H1 (cell line): ENCODE data around the gene SLFN14.

ENCODE experiments used
- CEBPB ChIP-seq: IDR thresholded peaks from 2 replicates; pipeline ENCODE4 v1.6.1; 2012; ENCODE audit warnings: low read depth, low read length
- CTBP2 ChIP-seq: IDR thresholded peaks from 2 replicates; pipeline ENCODE4 v1.7.0; 2011; ENCODE audit warnings: borderline replicate concordance, mild to moderate bottlenecking, moderate library complexity, mixed read lengths, low read length; ENCODE audit not compliant: insufficient read depth, insufficient read length
- EZH2 ChIP-seq: fragments of 200-600 bp; sonication (generic); IDR thresholded peaks from 2 replicates; pipeline ENCODE4 v1.7.1; 2012; ENCODE audit warnings: low read depth, mild to moderate bottlenecking, moderate library complexity, low read length, inconsistent platforms; ENCODE audit not compliant: severe bottlenecking
- MAFK ChIP-seq: IDR thresholded peaks from 2 replicates; pipeline ENCODE4 v1.6.1; 2012; ENCODE audit warnings: low read depth, mild to moderate bottlenecking, improper control_type of control experiment, low read length
- NANOG ChIP-seq: IDR thresholded peaks from 2 replicates; pipeline ENCODE4 v1.6.1; 2011; ENCODE audit warnings: low read length, low read depth, mild to moderate bottlenecking, inconsistent platforms; ENCODE audit not compliant: insufficient read depth, poor library complexity, severe bottlenecking
- NRF1 ChIP-seq: IDR thresholded peaks from 2 replicates; pipeline ENCODE4 v1.6.1; 2011; ENCODE audit warnings: mild to moderate bottlenecking, low read depth, low read length, improper control_type of control experiment
- POLR2A ChIP-seq, 2 experiments: IDR thresholded peaks; 1 replicate in 1 of 2; 2 replicates in 1 of 2; pipeline ENCODE4 v1.6.1; 2011; ENCODE audit warnings: low read depth in 2 of 2, low read length in 2 of 2, mild to moderate bottlenecking in 2 of 2; ENCODE audit errors: control extremely low read depth in 1 of 2
- SUZ12 ChIP-seq: fragments of 200-600 bp; sonication (generic); IDR thresholded peaks from 2 replicates; pipeline ENCODE4 v1.6.1; 2012; ENCODE audit warnings: mild to moderate bottlenecking, inconsistent platforms, low read length, moderate library complexity, mixed read lengths
- TAF1 ChIP-seq: IDR thresholded peaks from 2 replicates; pipeline ENCODE4 v1.6.1; 2011; ENCODE audit warnings: mild to moderate bottlenecking, low read depth, low read length
- YY1 ChIP-seq: IDR thresholded peaks from 2 replicates; pipeline ENCODE4 v1.6.1; 2011; ENCODE audit warnings: low read depth, mild to moderate bottlenecking, low read length
- ZNF274 ChIP-seq: IDR thresholded peaks from 2 replicates; pipeline ENCODE4 v1.7.0; 2012; ENCODE audit warnings: low read length, borderline replicate concordance; ENCODE audit errors: extremely low read depth
- TF ChIP-seq, protein P1 (sequence below), 3 experiments: IDR thresholded peaks; 1 replicate in 2 of 3; 2 replicates in 1 of 3; pipeline versions ENCODE4 v1.5.1 to v1.6.1; 2011; ENCODE audit warnings: low read length in 3 of 3, mild to moderate bottlenecking in 3 of 3, inconsistent platforms in 2 of 3, low read depth in 1 of 3, moderate library complexity in 1 of 3; ENCODE audit not compliant: insufficient read depth in 1 of 3; ENCODE audit errors: control extremely low read depth in 1 of 3
- TF ChIP-seq, protein P2 (sequence below): IDR thresholded peaks from 2 replicates; pipeline ENCODE4 v1.6.1; 2012; ENCODE audit warnings: inconsistent platforms

DNA sequence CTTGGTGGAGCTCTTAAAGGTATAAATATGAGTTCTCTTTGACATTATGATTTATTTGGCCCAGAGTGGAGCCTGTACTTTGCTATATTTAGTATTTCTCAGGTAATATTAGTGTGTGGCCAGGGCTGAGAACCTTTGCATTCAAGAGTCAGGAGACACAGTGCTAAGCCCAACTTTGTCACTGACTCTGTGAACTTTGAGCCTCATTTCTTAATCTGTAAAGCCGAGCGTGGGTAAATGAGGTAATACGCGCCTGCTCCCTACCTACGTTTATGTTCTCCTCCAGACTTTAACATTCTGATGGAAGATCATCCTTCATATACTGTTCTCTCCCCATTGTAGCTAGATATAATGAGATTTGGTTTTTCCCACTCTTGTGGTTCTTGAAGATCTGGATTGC, 37.0 kb upstream of the SLFN14 start:
- no peak for TF ChIP-seq CEBPB
- TF ChIP-seq, protein P1, sequence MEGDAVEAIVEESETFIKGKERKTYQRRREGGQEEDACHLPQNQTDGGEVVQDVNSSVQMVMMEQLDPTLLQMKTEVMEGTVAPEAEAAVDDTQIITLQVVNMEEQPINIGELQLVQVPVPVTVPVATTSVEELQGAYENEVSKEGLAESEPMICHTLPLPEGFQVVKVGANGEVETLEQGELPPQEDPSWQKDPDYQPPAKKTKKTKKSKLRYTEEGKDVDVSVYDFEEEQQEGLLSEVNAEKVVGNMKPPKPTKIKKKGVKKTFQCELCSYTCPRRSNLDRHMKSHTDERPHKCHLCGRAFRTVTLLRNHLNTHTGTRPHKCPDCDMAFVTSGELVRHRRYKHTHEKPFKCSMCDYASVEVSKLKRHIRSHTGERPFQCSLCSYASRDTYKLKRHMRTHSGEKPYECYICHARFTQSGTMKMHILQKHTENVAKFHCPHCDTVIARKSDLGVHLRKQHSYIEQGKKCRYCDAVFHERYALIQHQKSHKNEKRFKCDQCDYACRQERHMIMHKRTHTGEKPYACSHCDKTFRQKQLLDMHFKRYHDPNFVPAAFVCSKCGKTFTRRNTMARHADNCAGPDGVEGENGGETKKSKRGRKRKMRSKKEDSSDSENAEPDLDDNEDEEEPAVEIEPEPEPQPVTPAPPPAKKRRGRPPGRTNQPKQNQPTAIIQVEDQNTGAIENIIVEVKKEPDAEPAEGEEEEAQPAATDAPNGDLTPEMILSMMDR (IDR thresholded peaks at IDR 0.05; ENCODE audit: control extremely low read depth in 1 of 3, insufficient read depth in 1 of 3, low read depth in 1 of 3, low read length in 3 of 3), result no peak
- TF ChIP-seq NRF1, result no peak
- TF ChIP-seq ZNF274, result no peak
- TF ChIP-seq POLR2A (IDR thresholded peaks at IDR 0.05; ENCODE audit: control extremely low read depth in 1 of 2, low read depth in 2 of 2, low read length in 2 of 2), result no peak
- TF ChIP-seq CTBP2, result no peak
- TF ChIP-seq NANOG, result no peak
- no peak for TF ChIP-seq YY1
- TF ChIP-seq EZH2, result no peak
- TF ChIP-seq, protein P2, sequence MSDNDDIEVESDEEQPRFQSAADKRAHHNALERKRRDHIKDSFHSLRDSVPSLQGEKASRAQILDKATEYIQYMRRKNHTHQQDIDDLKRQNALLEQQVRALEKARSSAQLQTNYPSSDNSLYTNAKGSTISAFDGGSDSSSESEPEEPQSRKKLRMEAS, result no peak
- TF ChIP-seq SUZ12, result no peak
- TF ChIP-seq TAF1, result no peak
- no peak for TF ChIP-seq MAFK
